ENCODE results near the gene HENMT1.
"Not testable (repeated sequence)": the region's sequence is repeated elsewhere in the genome, so short reads cannot be mapped to it uniquely, and the experiment has no call there.

The HENMT1 gene

DNA sequence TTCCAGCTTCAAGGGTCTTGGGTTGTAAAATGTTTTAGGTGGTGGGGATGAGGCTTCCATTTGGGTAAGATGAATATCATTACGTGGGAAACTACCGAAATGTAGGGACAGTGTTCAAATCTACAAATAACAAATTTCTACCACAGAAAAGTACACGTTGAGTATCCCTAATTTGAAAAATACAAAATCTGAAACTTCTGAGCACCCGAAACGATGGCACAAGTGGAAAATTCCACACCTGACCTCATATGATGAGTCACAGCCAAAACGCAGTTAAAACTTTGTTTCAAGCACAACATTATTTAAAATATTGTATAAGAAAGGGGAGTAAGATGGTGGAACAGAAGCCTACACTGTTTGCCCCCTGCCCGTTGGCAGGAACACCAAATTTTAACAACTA lies 8.8 kb upstream of the HENMT1 start:
- FAIRE-seq (no peak), DNase-seq (ENCODE audit: insufficient read length) (no peak)
- TF ChIP-seq POLR2A (IDR thresholded peaks at IDR 0.05; ENCODE audit: low read depth, low read length), result no peak
- TF ChIP-seq POLR2AphosphoS5 (IDR thresholded peaks at IDR 0.05; ENCODE audit: low read depth, low read length), result no peak
- TF ChIP-seq TAF1 (IDR thresholded peaks at IDR 0.05; ENCODE audit: borderline replicate concordance, low read depth, low read length), result no peak

DNA sequence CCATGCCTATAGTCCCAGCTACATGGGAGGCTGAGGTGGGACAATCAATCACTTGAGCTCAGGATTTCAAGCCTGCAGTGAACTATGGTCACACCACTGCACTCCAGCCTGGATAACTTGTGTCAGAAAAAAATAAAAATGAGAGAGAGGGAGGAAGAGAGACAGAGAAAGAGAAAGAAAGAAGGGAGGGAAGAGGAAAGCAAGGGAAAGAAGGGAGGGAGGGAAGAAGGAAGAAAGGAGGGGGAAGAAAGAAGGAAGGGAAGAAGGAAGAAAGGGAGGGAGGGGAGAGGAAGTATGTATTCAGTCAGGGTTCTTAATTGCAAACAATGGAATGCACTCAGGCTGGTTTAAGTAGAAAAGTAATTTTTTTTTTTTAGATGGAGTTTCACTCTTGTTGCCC lies 7.9 kb upstream of the HENMT1 start:
- FAIRE-seq, result no peak
- TF ChIP-seq POLR2AphosphoS5 (IDR thresholded peaks at IDR 0.05; ENCODE audit: low read depth, low read length), result no peak
- no peak for TF ChIP-seq TAF1 (IDR thresholded peaks at IDR 0.05; ENCODE audit: borderline replicate concordance, low read depth, low read length)
- no peak for TF ChIP-seq POLR2A (IDR thresholded peaks at IDR 0.05; ENCODE audit: low read depth, low read length)
- DNase-seq (ENCODE audit: insufficient read length), result no peak

DNA sequence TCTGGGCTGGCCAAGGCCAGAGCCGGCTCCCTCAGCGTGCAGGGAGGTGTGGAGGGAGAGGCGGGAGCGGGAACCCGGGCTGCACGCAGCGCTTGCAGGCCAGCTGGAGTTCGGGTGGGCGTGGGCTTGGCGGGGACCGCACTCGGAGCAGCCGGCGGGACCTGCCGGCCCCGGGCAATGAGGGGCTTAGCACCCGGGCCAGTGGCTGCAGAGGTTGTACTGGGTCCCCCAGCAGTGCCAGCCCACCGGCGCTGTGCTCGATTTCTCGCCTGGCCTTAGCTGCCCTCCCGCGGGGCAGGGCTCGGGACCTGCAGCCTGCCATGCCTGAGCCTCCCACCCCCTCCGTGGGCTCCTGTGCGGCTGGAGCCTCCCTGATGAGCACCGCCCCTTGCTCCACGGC lies 6.5 kb upstream of the HENMT1 start:
- not testable (repeated sequence) for FAIRE-seq; DNase-seq (ENCODE audit: insufficient read length)

DNA sequence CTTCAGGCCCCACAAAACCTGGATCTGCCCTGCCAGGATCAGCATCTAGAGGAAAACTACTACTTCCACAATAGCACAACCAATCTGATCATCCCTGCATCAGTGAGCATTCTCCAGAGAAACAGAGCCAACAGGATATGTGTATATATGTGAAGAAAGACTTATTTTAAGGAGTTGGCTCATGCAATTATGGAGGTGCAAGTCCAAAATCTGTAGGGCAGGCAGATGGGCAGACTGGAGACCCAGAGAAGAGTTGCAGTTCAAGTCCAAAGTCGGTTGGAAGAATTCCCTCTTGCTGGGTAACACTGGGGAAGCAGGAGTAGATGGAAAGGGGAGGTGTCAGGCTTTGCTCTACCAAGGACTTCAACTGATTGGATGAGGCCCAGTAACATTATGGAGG lies 4.9 kb upstream of the HENMT1 start:
- no peak for TF ChIP-seq TAF1 (IDR thresholded peaks at IDR 0.05; ENCODE audit: borderline replicate concordance, low read depth, low read length)
- TF ChIP-seq POLR2A (IDR thresholded peaks at IDR 0.05; ENCODE audit: low read depth, low read length), result no peak
- no peak for TF ChIP-seq POLR2AphosphoS5 (IDR thresholded peaks at IDR 0.05; ENCODE audit: low read depth, low read length)
- FAIRE-seq, result no peak
- DNase-seq (ENCODE audit: insufficient read length), result no peak

DNA sequence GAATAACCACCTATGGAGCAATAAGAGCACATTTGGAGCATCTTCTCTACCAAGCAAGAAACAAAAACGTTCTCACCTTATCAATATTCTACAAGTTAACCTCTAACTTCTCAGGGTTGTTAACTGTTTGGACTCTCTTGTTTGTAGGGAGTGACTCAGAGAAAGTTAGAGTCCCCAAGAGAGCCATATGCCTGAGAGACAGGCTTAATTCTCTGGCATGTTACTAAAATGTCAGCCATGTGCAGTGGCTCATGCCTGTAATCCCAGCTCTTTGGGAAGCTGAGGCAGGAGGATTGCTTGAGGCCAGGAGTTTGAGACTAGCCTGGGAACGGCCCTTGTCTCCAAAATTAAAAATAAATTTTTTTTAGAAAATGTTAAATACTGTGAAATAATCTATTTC lies 4.2 kb upstream of the HENMT1 start:
- FAIRE-seq (no peak), DNase-seq (ENCODE audit: insufficient read length) (no peak)
- TF ChIP-seq POLR2AphosphoS5 (IDR thresholded peaks at IDR 0.05; ENCODE audit: low read depth, low read length) (no peak), TAF1 (IDR thresholded peaks at IDR 0.05; ENCODE audit: borderline replicate concordance, low read depth, low read length) (no peak), POLR2A (IDR thresholded peaks at IDR 0.05; ENCODE audit: low read depth, low read length) (no peak)

DNA sequence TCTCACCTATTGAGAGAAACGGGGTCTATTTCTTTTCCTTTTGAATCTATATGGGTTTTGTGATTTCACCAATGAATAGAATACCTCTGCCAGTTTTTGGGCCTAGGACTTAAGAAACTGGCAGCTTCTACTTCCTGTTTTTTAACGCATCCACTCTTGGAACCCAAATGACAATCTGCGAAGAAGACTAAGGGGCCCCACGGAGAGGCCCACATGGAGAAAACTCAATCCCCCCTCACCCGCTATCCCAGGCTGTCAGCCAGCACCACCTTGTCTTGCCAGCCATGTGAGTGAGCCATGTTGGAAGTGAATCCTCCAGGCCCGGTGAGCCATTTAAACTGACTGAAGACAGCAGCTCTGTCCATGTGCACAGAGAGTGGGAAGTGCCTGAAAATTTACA lies 3.6 kb upstream of the HENMT1 start:
- TF ChIP-seq POLR2AphosphoS5 (IDR thresholded peaks at IDR 0.05; ENCODE audit: low read depth, low read length) (no peak), POLR2A (IDR thresholded peaks at IDR 0.05; ENCODE audit: low read depth, low read length) (no peak), TAF1 (IDR thresholded peaks at IDR 0.05; ENCODE audit: borderline replicate concordance, low read depth, low read length) (no peak)
- FAIRE-seq (no peak), DNase-seq (ENCODE audit: insufficient read length) (no peak)

DNA sequence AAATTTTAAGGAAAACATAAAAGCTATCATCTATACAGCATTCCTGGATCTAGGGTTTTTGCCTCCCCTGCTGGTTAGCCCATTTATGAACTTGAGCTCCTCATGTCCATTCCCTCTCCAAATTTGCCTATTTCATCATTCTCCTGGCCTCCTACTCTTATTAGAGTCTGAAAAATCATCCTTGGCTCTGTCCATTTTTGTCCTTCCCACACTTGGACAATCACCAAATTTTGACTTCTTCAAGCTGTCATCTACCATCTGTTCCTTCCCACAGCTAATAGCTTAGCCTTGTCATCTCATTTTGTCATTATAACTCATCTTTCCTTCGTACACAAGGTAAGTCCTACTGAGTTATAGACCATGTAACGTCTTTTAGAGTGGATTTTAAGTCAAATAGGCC lies 2.2 kb upstream of the HENMT1 start:
- TF ChIP-seq TAF1 (IDR thresholded peaks at IDR 0.05; ENCODE audit: borderline replicate concordance, low read depth, low read length), result no peak
- TF ChIP-seq POLR2AphosphoS5 (IDR thresholded peaks at IDR 0.05; ENCODE audit: low read depth, low read length), result no peak
- no peak for TF ChIP-seq POLR2A (IDR thresholded peaks at IDR 0.05; ENCODE audit: low read depth, low read length)
- no peak for DNase-seq (ENCODE audit: insufficient read length)
- FAIRE-seq, result no peak

DNA sequence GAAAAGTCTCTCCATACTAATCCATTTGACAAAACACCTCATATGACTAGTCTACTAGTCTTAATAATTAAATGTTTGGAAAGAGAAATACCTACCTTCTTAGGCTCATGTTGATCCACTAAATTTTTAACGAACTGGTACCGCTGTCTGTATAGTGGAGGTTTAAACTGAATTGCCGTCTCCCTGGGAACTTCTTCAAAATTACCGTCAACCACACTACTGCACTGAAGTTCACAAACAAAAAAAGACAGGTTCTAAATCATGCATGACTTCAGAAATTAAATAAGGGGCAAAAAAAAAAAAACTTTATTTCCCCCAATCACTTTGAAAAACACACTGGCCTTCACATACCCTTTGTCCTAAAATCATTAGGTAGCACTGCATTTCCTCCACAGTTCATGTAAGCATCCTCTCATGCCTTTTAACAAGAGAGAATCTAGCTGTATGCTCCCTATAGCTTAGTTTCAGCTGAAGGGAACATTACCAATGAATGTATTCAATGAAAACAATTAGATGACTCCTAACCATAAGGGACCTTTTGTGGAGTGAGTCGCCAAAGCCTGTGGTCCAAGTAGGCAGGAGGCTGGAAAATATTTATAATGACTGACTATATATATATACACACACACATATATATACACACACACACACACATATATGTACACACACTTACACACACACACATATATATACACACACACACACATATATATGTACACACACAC lies 3.4 kb downstream of the HENMT1 start:
- no peak for TF ChIP-seq POLR2AphosphoS5 (IDR thresholded peaks at IDR 0.05; ENCODE audit: low read depth, low read length)
- TF ChIP-seq POLR2A (IDR thresholded peaks at IDR 0.05; ENCODE audit: low read depth, low read length), result no peak
- TF ChIP-seq TAF1 (IDR thresholded peaks at IDR 0.05; ENCODE audit: borderline replicate concordance, low read depth, low read length), result no peak
- FAIRE-seq (no peak), DNase-seq (ENCODE audit: insufficient read length) (no peak)

DNA sequence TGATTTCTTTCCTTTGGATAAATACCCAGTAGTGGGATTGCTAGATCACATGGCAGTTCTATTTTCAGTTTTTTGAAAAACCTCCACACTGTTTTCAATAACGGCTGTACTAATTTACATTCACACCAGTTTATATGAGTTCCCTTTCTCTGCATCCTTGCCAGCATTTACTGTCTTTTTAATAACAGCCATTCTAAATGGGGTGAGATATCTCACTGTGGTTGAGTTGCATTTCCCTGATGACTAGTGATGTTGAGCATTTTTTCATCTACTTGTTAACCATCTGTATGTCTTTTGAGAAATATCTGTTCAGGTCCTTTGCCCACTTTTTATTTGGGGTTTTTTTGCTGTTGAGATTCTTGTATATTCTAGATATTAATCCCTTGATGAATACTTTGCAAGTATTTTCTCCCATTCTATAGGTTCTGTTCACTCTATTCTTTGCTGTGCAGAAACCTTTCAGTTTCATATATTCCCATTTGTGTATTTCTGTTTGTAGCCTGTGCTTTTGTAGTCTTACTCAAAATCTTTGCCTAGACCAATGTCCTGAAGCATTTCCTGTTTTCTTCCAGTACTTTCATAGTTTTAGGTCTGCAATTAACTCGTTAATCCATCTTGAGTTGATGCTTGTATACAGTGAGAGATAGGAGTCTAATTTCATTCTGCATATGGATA lies 7.3 kb downstream of the HENMT1 start:
- no peak for TF ChIP-seq POLR2A (IDR thresholded peaks at IDR 0.05; ENCODE audit: low read depth, low read length)
- no peak for TF ChIP-seq POLR2AphosphoS5 (IDR thresholded peaks at IDR 0.05; ENCODE audit: low read depth, low read length)
- TF ChIP-seq TAF1 (IDR thresholded peaks at IDR 0.05; ENCODE audit: borderline replicate concordance, low read depth, low read length), result no peak
- FAIRE-seq, result no peak

DNA sequence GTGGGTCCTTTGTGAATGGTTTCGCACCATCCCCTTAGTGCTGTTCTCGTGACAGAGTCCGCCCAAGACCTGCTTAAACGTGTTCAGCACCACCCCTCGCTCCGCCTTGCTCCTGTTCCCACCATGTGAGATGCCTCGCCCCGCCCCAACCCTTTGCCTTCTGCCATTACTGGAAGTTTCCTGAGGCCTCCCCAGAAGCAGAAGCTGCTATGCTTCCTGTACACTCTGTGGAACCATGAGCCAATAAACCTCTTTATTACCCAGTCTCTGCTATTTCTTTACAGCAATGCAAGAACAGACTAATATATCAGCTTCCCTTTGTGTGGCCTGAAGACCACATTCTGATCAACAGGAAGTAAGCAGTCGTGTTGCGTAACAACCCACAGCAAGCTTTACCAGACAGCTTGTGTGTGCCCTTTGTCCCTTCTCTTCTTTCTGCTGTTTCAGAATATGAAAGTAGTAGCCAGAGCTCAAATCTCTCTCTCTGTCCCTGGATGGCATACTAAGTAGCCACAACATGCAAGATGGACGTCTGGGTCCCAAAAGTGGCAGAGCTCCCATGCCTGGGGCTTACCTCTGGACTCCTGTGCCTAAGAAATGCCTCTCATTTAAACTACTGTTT lies 14.1 kb downstream of the HENMT1 start:
- TF ChIP-seq POLR2A (IDR thresholded peaks at IDR 0.05; ENCODE audit: low read depth, low read length) (no peak), TAF1 (IDR thresholded peaks at IDR 0.05; ENCODE audit: borderline replicate concordance, low read depth, low read length) (no peak), POLR2AphosphoS5 (IDR thresholded peaks at IDR 0.05; ENCODE audit: low read depth, low read length) (no peak)
- DNase-seq (ENCODE audit: insufficient read length) (no peak), FAIRE-seq (no peak)

More for the DNA sequence above, 7.3 kb downstream of the HENMT1 start:
- DNase-seq (ENCODE audit: insufficient read length), result no peak

DNA sequence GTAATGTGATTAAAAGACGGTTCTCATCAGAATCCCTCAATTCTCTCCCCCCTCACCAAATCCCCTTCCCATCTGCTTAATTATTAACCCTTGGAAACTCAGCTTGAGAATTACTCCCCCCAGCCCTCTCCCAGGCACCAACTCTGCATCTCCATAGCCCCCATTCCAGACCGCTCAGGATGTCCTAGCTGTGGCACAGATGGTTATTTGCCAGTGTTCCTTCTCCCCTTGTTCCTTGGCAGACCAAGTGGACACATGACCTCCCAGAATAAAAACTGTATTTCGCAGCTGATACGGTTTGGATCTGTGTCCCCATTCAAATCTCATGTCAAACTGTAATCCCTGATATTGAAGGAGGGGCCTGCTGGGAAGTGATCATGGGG lies 14.6 kb downstream of the HENMT1 start:
- no peak for DNase-seq (ENCODE audit: insufficient read length)
- TF ChIP-seq TAF1 (IDR thresholded peaks at IDR 0.05; ENCODE audit: borderline replicate concordance, low read depth, low read length), result no peak
- TF ChIP-seq POLR2A (IDR thresholded peaks at IDR 0.05; ENCODE audit: low read depth, low read length), result no peak
- no peak for TF ChIP-seq POLR2AphosphoS5 (IDR thresholded peaks at IDR 0.05; ENCODE audit: low read depth, low read length)
- no peak for FAIRE-seq
